ENCODE results near the gene SFMBT1.

- TF ChIP-seq EZH2phosphoT487 (conservative IDR thresholded peaks at IDR 0.05; ENCODE audit: low read length) (no peak), CTCF (IDR thresholded peaks at IDR 0.05; ENCODE audit: insufficient read depth, low read length, poor library complexity, severe bottlenecking) (no peak)
Observed at GRCh38 chr3:52910823-52911222, 135.1 kb downstream of the SFMBT1 start.

All from SU-DHL-6 (cell line).